ENCODE results near the gene OCSTAMP.

GRCh38 chr20:46557231-46557956, 6.9 kb upstream of the OCSTAMP start:
- TF ChIP-seq, protein P1, sequence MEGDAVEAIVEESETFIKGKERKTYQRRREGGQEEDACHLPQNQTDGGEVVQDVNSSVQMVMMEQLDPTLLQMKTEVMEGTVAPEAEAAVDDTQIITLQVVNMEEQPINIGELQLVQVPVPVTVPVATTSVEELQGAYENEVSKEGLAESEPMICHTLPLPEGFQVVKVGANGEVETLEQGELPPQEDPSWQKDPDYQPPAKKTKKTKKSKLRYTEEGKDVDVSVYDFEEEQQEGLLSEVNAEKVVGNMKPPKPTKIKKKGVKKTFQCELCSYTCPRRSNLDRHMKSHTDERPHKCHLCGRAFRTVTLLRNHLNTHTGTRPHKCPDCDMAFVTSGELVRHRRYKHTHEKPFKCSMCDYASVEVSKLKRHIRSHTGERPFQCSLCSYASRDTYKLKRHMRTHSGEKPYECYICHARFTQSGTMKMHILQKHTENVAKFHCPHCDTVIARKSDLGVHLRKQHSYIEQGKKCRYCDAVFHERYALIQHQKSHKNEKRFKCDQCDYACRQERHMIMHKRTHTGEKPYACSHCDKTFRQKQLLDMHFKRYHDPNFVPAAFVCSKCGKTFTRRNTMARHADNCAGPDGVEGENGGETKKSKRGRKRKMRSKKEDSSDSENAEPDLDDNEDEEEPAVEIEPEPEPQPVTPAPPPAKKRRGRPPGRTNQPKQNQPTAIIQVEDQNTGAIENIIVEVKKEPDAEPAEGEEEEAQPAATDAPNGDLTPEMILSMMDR (IDR thresholded peaks at IDR 0.05): no peak
- TF ChIP-seq POLR2A (IDR thresholded peaks at IDR 0.05): no peak
